Activated naive CD8-positive, alpha-beta T cell treated with anti-CD3 and anti-CD28 coated beads, Interleukin-2, amount 50 U/mL, for 24 hours (primary cell): ENCODE measurements around the gene CHST11.

Experiments
- ATAC-seq: fragments of 150-1000 bp; cut with Tn5 transposase; one replicate; pipeline ENCODE4 v1.10.0; 2021
- DNase-seq: peaks from one replicate; pipeline ENCODE4 v3.0.0; 2021
- H3K27ac Mint-ChIP-seq: one replicate; pipeline ENCODE4 v1.8.0; 2021; ENCODE audit warnings: mild to moderate bottlenecking, mixed read lengths
- H3K27me3 Mint-ChIP-seq: one replicate; pipeline ENCODE4 v1.8.0; 2021; ENCODE audit warnings: mixed read lengths
- H3K36me3 Mint-ChIP-seq: one replicate; pipeline ENCODE4 v1.8.0; 2021; ENCODE audit warnings: low read depth, mixed read lengths
- H3K4me1 Mint-ChIP-seq: one replicate; pipeline ENCODE4 v1.8.0; 2021; ENCODE audit warnings: mixed read lengths
- H3K4me3 Mint-ChIP-seq: one replicate; pipeline ENCODE4 v1.8.0; 2021; ENCODE audit warnings: mild to moderate bottlenecking, moderate library complexity, mixed read lengths
- H3K9me3 Mint-ChIP-seq: one replicate; pipeline ENCODE4 v1.8.0; 2021; ENCODE audit warnings: mixed read lengths

CHST11 gene

GRCh38 chr12:104473374-104473983, 16.7 kb downstream of the CHST11 start:
- peak; percentile 55 for ATAC-seq

GRCh38 chr12:104475271-104475670, 18.5 kb downstream of the CHST11 start:
- no peak overlapping the region for H3K27ac Mint-ChIP-seq
- H3K27me3 Mint-ChIP-seq = no peaks in the 10 kb centered on the region
- peaks cover 8% of the 10 kb centered on the region for H3K36me3 Mint-ChIP-seq
- ATAC-seq (no peak), DNase-seq (no peak)
- no peak overlapping the region for H3K4me3 Mint-ChIP-seq
- H3K4me1 Mint-ChIP-seq = peaks cover 81% of the 10 kb centered on the region
- H3K9me3 Mint-ChIP-seq = peaks cover 6% of the 10 kb centered on the region

More at GRCh38 chr12:104473374-104473983, 16.7 kb downstream of the CHST11 start:
- Mint-ChIP-seq H3K36me3 (peaks cover 13% of the 10 kb centered on the region), H3K27me3 (no peaks in the 10 kb centered on the region), H3K27ac (peak overlapping the region; percentile 43), H3K4me3 (peak overlapping the region; percentile 48), H3K4me1 (peaks cover 81% of the 10 kb centered on the region), H3K9me3 (peaks cover 6% of the 10 kb centered on the region)
- no peak for DNase-seq

GRCh38 chr12:104477510-104478390, 21.0 kb downstream of the CHST11 start:
- no peak for DNase-seq
- Mint-ChIP-seq H3K9me3 (no peaks in the 10 kb centered on the region), H3K27ac (peak overlapping the region; percentile 93), H3K36me3 (peaks cover 15% of the 10 kb centered on the region), H3K4me1 (peaks cover 84% of the 10 kb centered on the region), H3K27me3 (no peaks in the 10 kb centered on the region), H3K4me3 (peak overlapping the region; percentile 83)
- ATAC-seq = no peak

GRCh38 chr12:104478396-104479122, 21.8 kb downstream of the CHST11 start:
- H3K27ac Mint-ChIP-seq = peak overlapping the region; percentile 93
- no peaks in the 10 kb centered on the region for H3K27me3 Mint-ChIP-seq
- peaks cover 84% of the 10 kb centered on the region for H3K4me1 Mint-ChIP-seq
- DNase-seq (no peak), ATAC-seq (peak; percentile 71)
- peaks cover 20% of the 10 kb centered on the region for H3K36me3 Mint-ChIP-seq
- no peaks in the 10 kb centered on the region for H3K9me3 Mint-ChIP-seq
- peak overlapping the region; percentile 83 for H3K4me3 Mint-ChIP-seq

GRCh38 chr12:104479123-104479662, 22.4 kb downstream of the CHST11 start:
- Mint-ChIP-seq H3K4me1 (peaks cover 84% of the 10 kb centered on the region), H3K36me3 (peaks cover 20% of the 10 kb centered on the region), H3K9me3 (no peaks in the 10 kb centered on the region), H3K27ac (peak overlapping the region; percentile 93), H3K4me3 (peak overlapping the region; percentile 83), H3K27me3 (no peaks in the 10 kb centered on the region)
- DNase-seq = no peak
- no peak for ATAC-seq

GRCh38 chr12:104480012-104480411, 23.3 kb downstream of the CHST11 start:
- H3K36me3 Mint-ChIP-seq = peaks cover 24% of the 10 kb centered on the region
- H3K27ac Mint-ChIP-seq = peak overlapping the region; percentile 32
- H3K4me1 Mint-ChIP-seq = peaks cover 86% of the 10 kb centered on the region
- DNase-seq (no peak), ATAC-seq (no peak)
- H3K4me3 Mint-ChIP-seq = no peak overlapping the region
- H3K27me3 Mint-ChIP-seq = no peaks in the 10 kb centered on the region
- no peaks in the 10 kb centered on the region for H3K9me3 Mint-ChIP-seq

GRCh38 chr12:104480826-104481440, 24.2 kb downstream of the CHST11 start:
- H3K36me3 Mint-ChIP-seq = peaks cover 24% of the 10 kb centered on the region
- no peak overlapping the region for H3K4me3 Mint-ChIP-seq
- DNase-seq (no peak), ATAC-seq (no peak)
- no peaks in the 10 kb centered on the region for H3K9me3 Mint-ChIP-seq
- peak overlapping the region; percentile 50 for H3K27ac Mint-ChIP-seq
- H3K4me1 Mint-ChIP-seq = peaks cover 91% of the 10 kb centered on the region
- no peaks in the 10 kb centered on the region for H3K27me3 Mint-ChIP-seq

GRCh38 chr12:104482113-104482512, 25.4 kb downstream of the CHST11 start:
- no peaks in the 10 kb centered on the region for H3K27me3 Mint-ChIP-seq
- DNase-seq (no peak), ATAC-seq (no peak)
- no peaks in the 10 kb centered on the region for H3K9me3 Mint-ChIP-seq
- peaks cover 26% of the 10 kb centered on the region for H3K36me3 Mint-ChIP-seq
- peaks cover 95% of the 10 kb centered on the region for H3K4me1 Mint-ChIP-seq
- H3K27ac Mint-ChIP-seq = no peak overlapping the region
- H3K4me3 Mint-ChIP-seq = no peak overlapping the region

DNA sequence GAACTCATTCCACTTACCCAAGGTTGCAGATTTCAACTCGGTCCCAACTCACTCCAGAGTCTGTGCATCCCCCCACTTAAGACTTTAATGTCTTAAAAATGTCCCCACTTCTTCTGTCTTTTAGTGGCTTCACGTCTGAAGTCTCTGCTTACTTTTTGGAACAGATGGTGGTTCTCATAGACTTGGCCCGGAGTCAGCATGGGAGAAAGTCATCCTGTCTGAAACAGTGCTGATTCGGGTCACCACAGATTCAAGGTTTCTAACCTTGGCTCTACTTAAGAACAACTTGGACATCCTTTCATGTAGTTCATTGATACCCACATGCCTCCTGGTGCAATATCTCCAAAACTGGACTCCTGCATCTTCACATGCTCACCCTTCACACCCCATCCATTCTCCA, 26.0 kb downstream of the CHST11 start:
- H3K27me3 Mint-ChIP-seq = no peaks in the 10 kb centered on the region
- no peaks in the 10 kb centered on the region for H3K9me3 Mint-ChIP-seq
- H3K27ac Mint-ChIP-seq = no peak overlapping the region
- no peak overlapping the region for H3K4me3 Mint-ChIP-seq
- peaks cover 94% of the 10 kb centered on the region for H3K4me1 Mint-ChIP-seq
- DNase-seq = no peak
- ATAC-seq = no peak
- peaks cover 26% of the 10 kb centered on the region for H3K36me3 Mint-ChIP-seq

GRCh38 chr12:104484079-104484478, 27.3 kb downstream of the CHST11 start:
- peak overlapping the region; percentile 5 for H3K27ac Mint-ChIP-seq
- ATAC-seq (no peak), DNase-seq (no peak)
- H3K36me3 Mint-ChIP-seq = peaks cover 29% of the 10 kb centered on the region
- H3K4me3 Mint-ChIP-seq = peak overlapping the region; percentile 3
- no peaks in the 10 kb centered on the region for H3K9me3 Mint-ChIP-seq
- H3K4me1 Mint-ChIP-seq = peaks cover 90% of the 10 kb centered on the region
- H3K27me3 Mint-ChIP-seq = no peaks in the 10 kb centered on the region

DNA sequence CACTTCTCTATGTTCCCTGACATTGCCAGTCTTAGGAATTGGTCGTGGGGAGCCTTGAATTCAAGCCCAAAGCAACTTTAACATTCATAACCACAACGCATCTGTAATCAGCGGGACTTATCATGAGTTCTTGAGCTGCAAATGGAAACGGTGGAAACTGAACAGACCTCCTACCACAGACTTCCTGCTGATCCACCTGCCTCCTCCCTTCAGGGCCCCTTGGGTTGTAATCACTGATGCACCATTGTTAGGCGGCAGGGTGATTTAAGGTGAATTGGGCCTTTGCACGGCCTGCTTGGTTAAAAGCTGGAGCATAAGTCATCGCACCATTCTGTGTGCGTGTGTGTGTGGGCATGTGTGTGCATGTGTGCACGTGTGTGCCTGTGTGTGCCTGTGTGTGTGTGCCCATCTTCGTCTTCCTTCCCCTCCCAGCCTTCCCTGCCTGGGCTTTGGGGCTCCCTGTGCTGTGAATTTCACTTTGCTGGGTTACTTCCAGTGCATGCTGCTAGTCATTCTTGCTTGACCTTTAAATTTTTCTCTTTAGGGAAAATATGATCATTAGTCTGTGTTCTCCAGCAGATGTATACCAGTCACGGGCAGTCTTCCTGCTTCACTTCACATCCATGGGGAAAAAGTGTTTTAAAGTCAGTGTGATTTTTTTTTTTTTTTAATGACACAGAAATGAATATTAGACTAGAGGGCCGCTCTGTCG, 29.1 kb downstream of the CHST11 start:
- ATAC-seq (peak; percentile 78), DNase-seq (peak; percentile 49)
- Mint-ChIP-seq H3K9me3 (no peaks in the 10 kb centered on the region), H3K27me3 (no peaks in the 10 kb centered on the region), H3K4me1 (peaks cover 90% of the 10 kb centered on the region), H3K36me3 (peaks cover 26% of the 10 kb centered on the region), H3K27ac (peak overlapping the region; percentile 91), H3K4me3 (peak overlapping the region; percentile 45)

DNA sequence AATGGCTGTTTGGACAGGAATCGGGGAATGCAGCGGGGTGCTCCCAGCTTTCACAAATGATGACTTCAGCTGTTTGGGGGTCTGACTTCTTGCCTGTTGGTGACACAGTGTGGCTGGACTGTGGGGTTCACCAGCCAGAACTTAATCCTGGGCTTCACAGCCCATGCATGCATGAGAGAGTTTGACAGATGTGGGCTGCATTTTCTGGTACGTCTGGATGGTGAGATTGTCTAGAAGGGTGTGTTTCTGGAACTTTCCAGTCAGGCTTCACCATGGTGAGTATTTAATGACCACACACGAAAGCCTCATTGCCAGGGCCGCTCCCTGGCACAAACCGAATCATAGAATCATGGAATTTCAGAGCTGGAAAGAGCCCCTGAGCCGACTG, 29.6 kb downstream of the CHST11 start:
- no peaks in the 10 kb centered on the region for H3K9me3 Mint-ChIP-seq
- H3K4me1 Mint-ChIP-seq = peaks cover 90% of the 10 kb centered on the region
- peaks cover 21% of the 10 kb centered on the region for H3K36me3 Mint-ChIP-seq
- peak overlapping the region; percentile 91 for H3K27ac Mint-ChIP-seq
- ATAC-seq (no peak), DNase-seq (no peak)
- H3K27me3 Mint-ChIP-seq = no peaks in the 10 kb centered on the region
- no peak overlapping the region for H3K4me3 Mint-ChIP-seq

- Mint-ChIP-seq H3K4me1 (peaks cover 90% of the 10 kb centered on the region), H3K27me3 (no peaks in the 10 kb centered on the region), H3K9me3 (no peaks in the 10 kb centered on the region), H3K27ac (peak overlapping the region; percentile 67), H3K4me3 (no peak overlapping the region), H3K36me3 (peaks cover 18% of the 10 kb centered on the region)
- DNase-seq (no peak), ATAC-seq (no peak)
Measured at GRCh38 chr12:104486943-104487819, 30.4 kb downstream of the CHST11 start.
